Stimulated activated CD8-positive, alpha-beta memory T cell treated with anti-CD3 and anti-CD28 coated beads, Interleukin-7, amount 100 ng/mL, for 48 hours (primary cell): ENCODE results near the gene TEAD1.

Source experiments
- DNase-seq, 2 donors: peaks; one replicate each; pipeline ENCODE4 v3.0.0-alpha.2; 2020; ENCODE audit warnings: low read depth in 1 of 2; ENCODE audit errors: extremely low read depth in 1 of 2

Gene TEAD1

GRCh38 chr11:12806113-12806512 lies 131.9 kb downstream of the TEAD1 start:
- no peak for DNase-seq

- DNase-seq = no peak
These were observed 133.4 kb downstream of the TEAD1 start for GRCh38 chr11:12807621-12808020.

GRCh38 chr11:12808519-12808918 lies 134.3 kb downstream of the TEAD1 start:
- DNase-seq = no peak

- no peak for DNase-seq
These were observed 135.1 kb downstream of the TEAD1 start for GRCh38 chr11:12809364-12809763.

- DNase-seq = no peak
These were observed 135.8 kb downstream of the TEAD1 start for GRCh38 chr11:12809864-12810567.

GRCh38 chr11:12810568-12810894 lies 136.3 kb downstream of the TEAD1 start:
- no peak for DNase-seq

- no peak for DNase-seq
These were observed 137.6 kb downstream of the TEAD1 start for GRCh38 chr11:12811861-12812260.

GRCh38 chr11:12812849-12813248 lies 138.6 kb downstream of the TEAD1 start:
- no peak for DNase-seq

GRCh38 chr11:12813371-12814225 lies 139.4 kb downstream of the TEAD1 start:
- DNase-seq = no peak

GRCh38 chr11:12815129-12815480 lies 140.9 kb downstream of the TEAD1 start:
- no peak for DNase-seq

- no peak for DNase-seq
These were observed 141.8 kb downstream of the TEAD1 start for GRCh38 chr11:12815931-12816494.

- DNase-seq = no peak
These were observed 143.6 kb downstream of the TEAD1 start for GRCh38 chr11:12817681-12818332.

GRCh38 chr11:12818333-12819015 lies 144.3 kb downstream of the TEAD1 start:
- no peak for DNase-seq

GRCh38 chr11:12822392-12823022 lies 148.3 kb downstream of the TEAD1 start:
- no peak for DNase-seq

- DNase-seq = no peak
These were observed 150.2 kb downstream of the TEAD1 start for GRCh38 chr11:12824281-12825041.

- no peak for DNase-seq
These were observed 152.2 kb downstream of the TEAD1 start for GRCh38 chr11:12826441-12826840.

GRCh38 chr11:12827369-12827768 lies 153.1 kb downstream of the TEAD1 start:
- no peak for DNase-seq

GRCh38 chr11:12827929-12828812 lies 153.9 kb downstream of the TEAD1 start:
- no peak for DNase-seq

GRCh38 chr11:12829131-12829530 lies 154.9 kb downstream of the TEAD1 start:
- DNase-seq = no peak
